KOPT-K1 (cell line): ENCODE results near the gene FOXN3.

ENCODE experiments used
- H3K27ac ChIP-seq: fragments of 200-600 bp; sonication (generic); 2 replicates; pipeline ENCODE4 v1.5.1; 2016; ENCODE audit warnings: antibody characterized with exemption, mild to moderate bottlenecking, low read depth, low read length; ENCODE audit not compliant: poor library complexity, severe bottlenecking
- H3K36me3 ChIP-seq: fragments of 200-600 bp; sonication (generic); 2 replicates; pipeline ENCODE4 v1.5.1; 2017; ENCODE audit warnings: antibody characterized with exemption, mild to moderate bottlenecking, low read length, moderate library complexity; ENCODE audit not compliant: insufficient read depth
- H3K9me3 ChIP-seq: fragments of 200-600 bp; sonication (generic); 2 replicates; pipeline ENCODE4 v1.5.1; 2017; ENCODE audit warnings: antibody characterized with exemption, low read length, mild to moderate bottlenecking; ENCODE audit not compliant: insufficient read depth, poor library complexity, severe bottlenecking

The FOXN3 gene

DNA sequence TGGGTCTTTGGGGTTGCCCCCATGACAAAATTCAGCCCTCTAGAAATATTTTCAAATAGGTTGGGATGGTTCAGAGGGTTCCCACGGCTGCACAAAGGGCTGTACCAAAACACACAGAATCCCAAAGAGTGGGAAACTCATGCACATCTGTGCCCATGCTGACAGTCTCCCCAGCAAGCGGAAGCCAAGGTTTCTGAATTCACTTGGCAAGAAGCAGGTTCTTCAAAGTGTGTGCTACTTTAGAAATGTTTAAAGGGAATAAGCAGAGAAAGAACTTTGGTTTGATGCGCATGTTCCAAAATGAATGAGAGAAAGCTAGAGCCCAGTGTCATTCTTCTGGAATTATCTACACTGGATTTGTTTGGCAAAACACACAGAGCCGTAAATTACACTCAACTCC, 46.7 kb downstream of the FOXN3 start:
- no peaks in the 10 kb centered on the region for H3K36me3 ChIP-seq
- H3K27ac ChIP-seq = no peak overlapping the region
- H3K9me3 ChIP-seq = peaks cover 6% of the 10 kb centered on the region

DNA sequence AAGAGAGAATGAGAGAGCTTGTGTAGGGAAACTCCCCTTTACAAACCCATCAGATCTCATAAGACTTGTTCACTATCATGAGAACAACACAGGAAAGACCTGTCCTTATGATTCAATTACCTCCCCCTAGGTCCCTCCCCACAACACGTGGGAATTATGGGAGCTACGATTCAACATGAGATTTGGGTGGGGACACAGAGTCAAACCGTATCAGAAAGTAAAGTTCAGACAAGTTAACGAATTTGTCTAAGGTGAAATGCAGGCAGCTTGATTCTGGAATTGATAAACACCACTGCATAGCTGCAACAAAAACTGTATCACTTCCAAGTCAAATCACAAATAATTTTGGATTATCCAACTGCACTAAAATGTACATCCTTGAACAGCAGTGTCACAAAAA, 47.4 kb downstream of the FOXN3 start:
- Histone ChIP-seq H3K27ac (no peak overlapping the region), H3K9me3 (peaks cover 5% of the 10 kb centered on the region), H3K36me3 (no peaks in the 10 kb centered on the region)

DNA sequence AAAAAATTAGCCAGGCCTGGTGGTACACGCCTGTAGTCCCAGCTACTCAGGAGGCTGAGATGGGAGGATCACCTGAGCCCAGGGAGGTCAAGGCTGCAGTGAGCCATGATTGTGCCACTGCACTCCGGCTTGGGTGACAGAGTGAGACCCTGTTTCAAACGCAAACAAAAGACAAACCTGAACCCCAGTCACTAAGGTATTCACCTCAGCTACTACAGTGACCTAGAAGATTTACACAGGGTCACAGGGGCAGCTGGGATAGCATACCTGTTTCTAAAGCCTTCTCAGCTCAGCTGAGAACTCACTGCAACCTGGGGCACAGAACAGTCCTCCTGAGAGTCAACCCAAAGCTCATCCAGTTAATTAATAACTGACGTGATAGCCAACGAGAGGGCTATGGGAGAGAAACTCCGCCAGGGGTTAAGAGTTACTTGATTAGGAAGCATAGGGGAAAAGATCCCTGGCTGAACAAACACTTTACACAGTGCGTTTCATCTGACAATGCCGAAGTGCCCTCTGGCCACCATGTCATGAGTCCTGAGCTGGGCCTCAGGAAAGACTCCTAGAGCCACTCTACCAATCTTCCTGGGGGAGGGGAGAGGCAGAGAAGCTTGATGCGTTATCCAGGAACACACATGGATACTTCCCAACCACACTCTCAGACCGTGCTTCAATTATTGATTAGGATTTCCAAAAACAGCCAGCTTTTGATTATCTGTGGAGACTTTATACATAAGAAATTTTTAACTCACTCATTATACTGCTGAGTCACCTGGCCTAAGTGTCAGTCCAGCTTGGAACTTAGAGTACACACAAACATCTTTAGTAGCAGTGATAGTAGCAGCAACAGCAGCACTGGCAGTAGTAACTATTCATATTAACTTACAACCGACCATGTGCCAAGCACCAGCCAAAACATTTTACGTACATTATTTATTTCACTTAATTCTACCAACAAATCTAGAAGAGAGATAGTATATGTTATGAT, 48.2 kb downstream of the FOXN3 start:
- no peak overlapping the region for H3K27ac ChIP-seq

DNA sequence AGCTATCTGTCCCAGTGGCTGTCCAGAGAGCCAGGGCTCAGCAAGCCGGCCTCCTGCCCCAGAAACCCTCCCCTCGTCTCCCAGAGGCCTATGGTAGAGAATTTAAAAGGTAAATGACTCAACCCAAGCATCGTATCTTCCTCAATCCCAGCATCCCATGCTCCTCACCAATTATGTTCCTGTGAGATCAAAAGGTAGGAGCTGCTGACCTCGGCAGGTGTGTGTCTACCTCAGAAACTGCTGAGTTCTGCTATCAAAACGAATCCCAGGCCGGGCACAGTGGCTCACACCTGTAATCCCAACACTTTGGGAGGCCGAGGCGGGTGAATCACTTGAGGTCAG, 49.3 kb downstream of the FOXN3 start:
- no peaks in the 10 kb centered on the region for H3K36me3 ChIP-seq
- no peaks in the 10 kb centered on the region for H3K9me3 ChIP-seq
- no peak overlapping the region for H3K27ac ChIP-seq

More for the DNA sequence above, 48.2 kb downstream of the FOXN3 start:
- Histone ChIP-seq H3K36me3 (no peaks in the 10 kb centered on the region), H3K9me3 (no peaks in the 10 kb centered on the region)

DNA sequence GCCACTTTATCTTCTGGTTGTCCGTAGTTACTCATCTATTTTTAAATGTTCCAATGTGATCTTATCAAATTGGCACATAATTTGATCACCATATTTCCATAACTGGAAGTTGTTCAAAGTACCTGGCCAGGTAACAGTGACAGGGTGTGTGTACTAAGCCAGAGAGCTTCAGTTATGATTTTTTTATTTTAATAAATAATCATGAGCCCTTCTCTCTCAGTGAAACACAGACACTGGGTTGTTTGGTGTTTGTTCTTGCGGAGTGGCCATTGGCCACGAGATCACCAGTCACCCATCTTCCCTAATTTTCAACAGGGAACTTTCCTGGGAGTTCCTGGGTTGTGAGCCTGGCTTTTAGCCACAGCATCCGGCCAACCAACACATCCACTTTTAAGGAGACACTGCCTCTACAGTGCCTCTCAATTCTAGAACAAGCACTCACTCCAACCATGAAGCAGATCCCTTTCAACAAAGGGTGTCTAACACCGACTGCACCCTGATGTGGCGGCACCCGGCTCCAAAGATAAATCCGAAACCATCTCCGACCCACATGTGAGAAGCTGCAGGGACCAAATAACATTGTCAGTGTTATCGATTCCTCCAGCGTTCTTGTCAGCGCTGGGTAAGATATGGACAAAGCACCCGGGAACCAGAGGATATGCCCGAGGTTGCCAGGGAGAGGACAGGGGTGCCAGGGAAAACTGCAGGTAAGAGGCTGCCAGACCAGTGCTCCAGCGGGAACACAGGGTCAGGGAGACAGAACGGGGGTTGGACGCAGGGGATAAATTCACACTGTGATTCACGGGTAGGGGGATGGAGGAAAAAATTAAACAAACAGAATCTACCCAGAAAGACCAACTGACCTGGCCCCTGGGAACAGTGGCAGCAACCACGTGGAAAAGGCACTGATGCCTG, 49.9 kb downstream of the FOXN3 start:
- Histone ChIP-seq H3K9me3 (no peaks in the 10 kb centered on the region), H3K36me3 (no peaks in the 10 kb centered on the region), H3K27ac (no peak overlapping the region)

DNA sequence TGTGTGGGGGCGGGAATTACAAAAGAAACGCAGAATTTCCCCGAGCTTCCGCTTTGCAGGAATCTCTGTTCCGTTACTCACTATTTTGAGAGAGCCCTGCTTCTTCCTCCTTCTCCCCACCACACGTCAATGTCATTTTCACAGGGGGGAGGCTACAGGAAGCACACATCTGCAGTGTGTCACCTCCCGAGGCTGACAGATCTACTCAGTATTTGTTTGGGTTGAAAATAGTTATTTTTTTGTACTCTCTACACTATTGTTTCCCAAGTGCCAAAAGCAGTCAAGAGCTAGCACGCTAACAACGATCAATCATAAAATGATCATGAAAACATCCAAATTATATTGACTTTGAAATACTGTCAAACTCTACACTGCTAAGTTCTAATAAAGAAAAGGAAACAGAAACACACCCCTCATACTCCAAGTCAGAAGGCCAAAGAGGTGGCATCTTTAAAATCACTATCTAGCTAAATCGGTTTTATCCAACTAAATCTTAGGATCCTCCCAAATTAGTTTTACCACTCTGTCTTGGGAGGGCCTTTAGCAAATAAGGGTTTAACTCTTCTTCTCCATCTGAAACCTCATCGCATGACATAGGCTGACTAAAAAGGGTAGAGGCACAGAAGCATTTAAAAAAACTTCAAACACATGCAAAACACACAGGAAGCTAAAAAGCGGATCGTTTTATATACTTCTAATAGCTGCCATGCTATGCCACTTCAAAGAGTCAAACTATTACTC, 51.8 kb downstream of the FOXN3 start:
- Histone ChIP-seq H3K36me3 (no peaks in the 10 kb centered on the region), H3K27ac (peak overlapping the region; percentile 67), H3K9me3 (no peaks in the 10 kb centered on the region)

DNA sequence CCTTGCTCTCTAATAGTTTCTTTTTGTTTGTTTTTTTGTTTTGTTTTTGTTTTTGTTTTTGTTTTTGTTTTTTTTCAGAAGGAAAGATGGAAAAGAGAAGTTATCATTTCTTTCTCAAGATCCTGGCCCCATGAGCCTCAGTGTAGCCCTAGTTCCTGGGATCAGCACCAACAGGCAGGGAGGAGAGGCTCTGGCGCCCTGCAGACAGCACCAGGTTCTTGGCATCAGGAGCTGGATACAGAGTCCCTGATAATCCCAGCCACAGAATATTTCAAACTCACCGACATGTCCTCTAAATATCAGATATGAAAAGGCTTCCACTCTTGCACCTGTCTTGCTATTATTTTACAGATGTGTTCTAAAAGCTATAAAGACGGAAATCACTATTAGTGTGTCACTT, 52.7 kb downstream of the FOXN3 start:
- Histone ChIP-seq H3K27ac (peak overlapping the region; percentile 67), H3K9me3 (no peaks in the 10 kb centered on the region), H3K36me3 (no peaks in the 10 kb centered on the region)

DNA sequence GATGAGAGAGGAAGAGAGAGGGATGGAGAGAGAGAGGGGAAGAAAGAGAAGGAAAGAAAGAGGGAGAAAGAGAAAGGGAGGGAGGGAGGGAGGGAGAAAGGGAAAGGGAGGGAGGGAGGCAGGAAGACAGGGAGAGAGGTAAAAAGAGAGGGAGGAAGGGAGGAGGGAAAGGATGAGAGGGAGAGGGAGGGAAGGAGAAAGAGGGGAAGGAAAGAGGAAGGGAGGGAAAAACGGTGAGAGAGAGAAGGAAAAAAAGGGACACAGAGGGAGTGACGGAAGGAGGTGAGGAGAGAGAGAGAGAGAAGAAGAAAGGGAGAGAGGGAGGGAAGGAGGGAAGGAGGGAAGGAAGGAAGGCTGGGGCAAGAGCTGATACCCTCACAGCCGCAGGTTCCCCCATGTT, 56.8 kb downstream of the FOXN3 start:
- no peaks in the 10 kb centered on the region for H3K36me3 ChIP-seq
- H3K9me3 ChIP-seq = no peaks in the 10 kb centered on the region
- no peak overlapping the region for H3K27ac ChIP-seq

DNA sequence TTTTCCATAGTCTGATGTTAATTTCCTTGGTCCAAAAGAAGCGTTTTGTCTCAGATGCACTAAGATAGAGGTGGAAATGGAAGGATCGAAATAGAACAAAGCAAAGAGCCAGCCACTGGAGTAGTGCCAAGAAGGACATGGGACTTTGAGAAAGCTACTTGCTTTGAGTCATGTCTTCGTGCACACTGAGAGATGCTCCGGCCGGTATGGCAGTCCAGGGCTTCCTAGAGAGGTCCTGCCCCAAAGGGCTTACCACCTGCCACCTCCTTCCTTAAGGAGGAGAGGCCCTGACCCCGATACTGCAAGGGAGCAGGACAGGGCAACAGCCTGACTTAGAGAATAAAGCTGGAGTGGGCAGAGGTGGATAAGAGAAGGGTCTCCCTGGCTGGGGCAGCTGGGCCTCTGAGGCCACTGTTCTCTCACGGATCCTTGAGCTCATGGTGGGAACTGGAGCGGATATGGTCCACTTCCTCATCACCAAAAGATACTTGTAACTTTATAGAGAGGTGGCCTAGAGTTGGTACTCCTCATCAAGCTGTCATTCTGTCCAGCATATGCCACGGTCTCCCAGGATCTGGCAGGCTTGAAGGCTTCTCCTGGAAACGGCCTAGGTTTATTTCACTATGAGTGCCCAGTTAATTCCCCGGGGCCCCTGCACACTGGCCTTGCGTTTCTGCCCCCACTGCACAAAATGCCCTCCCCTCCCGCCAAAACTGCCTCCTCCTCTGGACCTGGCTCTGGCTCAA, 57.4 kb downstream of the FOXN3 start:
- Histone ChIP-seq H3K9me3 (no peaks in the 10 kb centered on the region), H3K36me3 (no peaks in the 10 kb centered on the region), H3K27ac (no peak overlapping the region)

DNA sequence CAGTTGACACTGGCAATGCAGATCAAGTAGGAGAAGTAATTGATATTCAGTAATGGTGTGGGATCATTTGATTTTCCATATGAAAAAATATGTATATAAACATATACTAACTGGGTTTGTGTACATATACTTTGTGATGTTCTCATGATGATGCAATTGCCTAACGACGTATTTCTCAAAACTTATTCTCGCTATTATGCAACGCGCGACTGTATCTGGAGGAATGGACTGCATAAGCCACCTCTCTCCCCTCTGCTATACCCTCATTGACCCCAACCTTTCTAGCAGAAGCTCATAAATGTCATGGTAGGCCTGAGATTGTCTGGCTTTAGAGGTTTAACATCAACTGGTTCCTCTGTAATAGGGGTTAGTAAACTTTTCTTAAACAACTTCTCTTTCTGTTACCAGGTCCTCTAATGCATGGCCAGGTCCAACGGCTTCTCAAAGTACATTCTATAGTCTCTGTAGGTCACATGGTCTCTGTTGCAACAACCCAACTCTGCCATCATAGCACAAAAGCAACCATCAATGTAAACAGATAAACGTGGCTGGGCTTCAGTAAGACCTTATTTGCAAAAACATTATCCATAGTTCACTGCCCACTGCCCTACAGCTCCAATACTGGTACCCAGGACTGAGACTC, 59.3 kb downstream of the FOXN3 start:
- Histone ChIP-seq H3K9me3 (no peaks in the 10 kb centered on the region), H3K27ac (no peak overlapping the region)

DNA sequence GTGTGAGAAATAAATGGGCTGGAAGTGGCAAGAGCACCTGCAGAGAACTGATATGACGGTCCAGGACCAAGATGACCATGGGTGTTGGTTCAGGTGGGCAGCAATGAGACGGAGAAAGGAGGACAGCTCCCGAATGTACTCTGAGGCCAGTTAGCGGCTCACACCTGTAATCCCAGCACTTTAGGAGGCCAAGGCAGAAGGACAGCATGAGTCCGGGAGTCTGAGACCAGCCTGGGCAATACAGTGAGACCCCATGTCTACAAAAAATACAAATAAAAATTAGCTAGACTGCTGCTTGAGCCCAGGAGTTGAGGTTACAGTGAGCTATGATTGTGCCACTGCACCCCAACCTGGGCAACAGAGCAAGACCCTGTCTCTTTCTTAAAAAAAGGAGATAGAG, 60.1 kb downstream of the FOXN3 start:
- Histone ChIP-seq H3K9me3 (no peaks in the 10 kb centered on the region), H3K36me3 (no peaks in the 10 kb centered on the region), H3K27ac (no peak overlapping the region)

More for the DNA sequence above, 59.3 kb downstream of the FOXN3 start:
- no peaks in the 10 kb centered on the region for H3K36me3 ChIP-seq

DNA sequence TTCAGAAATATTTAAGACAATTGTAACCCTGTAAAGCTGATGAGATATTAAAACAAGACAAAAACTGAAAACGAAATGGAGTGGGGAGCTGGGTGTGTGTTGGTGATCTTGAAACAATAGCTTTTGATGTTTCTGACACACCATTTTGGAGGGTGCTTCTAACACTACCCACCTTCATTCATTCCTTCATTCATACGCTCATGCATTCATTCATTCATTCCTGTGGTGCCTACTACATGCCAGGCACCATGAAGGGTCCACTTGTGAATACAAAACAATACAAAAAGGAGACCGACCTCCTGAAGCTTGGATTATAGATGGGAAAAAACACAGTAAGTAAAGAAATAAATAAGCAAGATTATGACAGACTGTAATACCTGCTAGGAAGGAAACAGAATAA, 60.5 kb downstream of the FOXN3 start:
- no peak overlapping the region for H3K27ac ChIP-seq
- H3K9me3 ChIP-seq = no peaks in the 10 kb centered on the region

DNA sequence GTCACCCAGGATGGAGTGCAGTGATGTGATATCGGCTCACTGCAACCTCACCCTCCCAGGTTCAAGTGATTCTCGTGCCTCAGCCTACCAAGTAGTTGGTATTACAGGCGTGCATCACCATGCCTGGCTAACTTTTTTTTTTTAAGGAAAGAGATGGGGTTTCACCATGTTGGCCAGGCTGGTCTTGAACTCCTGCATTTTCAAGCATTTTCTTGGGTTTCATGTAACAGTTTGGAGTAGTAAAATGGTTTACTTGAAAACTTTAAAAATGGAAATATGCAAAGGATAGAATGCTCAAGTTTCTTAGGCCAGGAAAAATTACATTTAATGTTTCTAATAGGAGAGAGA, 63.3 kb downstream of the FOXN3 start:
- peaks cover 15% of the 10 kb centered on the region for H3K36me3 ChIP-seq
- H3K9me3 ChIP-seq = no peaks in the 10 kb centered on the region
- H3K27ac ChIP-seq = peak overlapping the region; percentile 23

More for the DNA sequence above, 60.5 kb downstream of the FOXN3 start:
- H3K36me3 ChIP-seq = no peaks in the 10 kb centered on the region
